Lower leg skin (tissue), 3 donors: Measurements from ENCODE around the gene NHLH1.

ENCODE experiments used
- POLR2A ChIP-seq, 2 donors: fragments of 450-650 bp; IDR thresholded peaks; one replicate each; pipeline ENCODE4 v1.6.1; 2016 to 2017; ENCODE audit warnings: antibody characterized with exemption in 2 of 2, mild to moderate bottlenecking in 1 of 2, moderate library complexity in 1 of 2
- TF ChIP-seq, protein P1 (sequence below), 3 donors: fragments of 450-650 bp; IDR thresholded peaks; one replicate each; pipeline ENCODE4 v1.5.1; 2016; ENCODE audit warnings: antibody characterized with exemption in 3 of 3, mild to moderate bottlenecking in 3 of 3, moderate library complexity in 2 of 3

DNA sequence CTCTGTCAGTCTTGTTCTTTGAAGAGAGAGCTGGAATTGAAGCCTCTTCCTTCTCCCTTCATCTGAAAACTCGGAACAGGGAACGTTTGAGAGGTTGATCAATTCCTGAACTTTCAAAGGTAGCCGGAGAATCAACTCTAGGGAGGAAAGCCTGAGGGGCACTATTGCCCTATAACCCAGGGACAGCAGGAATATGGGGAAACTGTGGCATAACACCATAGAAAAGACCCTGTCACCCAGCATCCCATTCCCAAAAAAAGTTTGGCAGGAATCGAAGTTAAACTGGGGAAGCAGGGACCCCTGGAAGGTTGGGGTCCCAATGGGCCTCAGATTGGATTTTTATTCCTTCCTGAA is 5.1 kb upstream of the NHLH1 start:
- TF ChIP-seq, protein P1, sequence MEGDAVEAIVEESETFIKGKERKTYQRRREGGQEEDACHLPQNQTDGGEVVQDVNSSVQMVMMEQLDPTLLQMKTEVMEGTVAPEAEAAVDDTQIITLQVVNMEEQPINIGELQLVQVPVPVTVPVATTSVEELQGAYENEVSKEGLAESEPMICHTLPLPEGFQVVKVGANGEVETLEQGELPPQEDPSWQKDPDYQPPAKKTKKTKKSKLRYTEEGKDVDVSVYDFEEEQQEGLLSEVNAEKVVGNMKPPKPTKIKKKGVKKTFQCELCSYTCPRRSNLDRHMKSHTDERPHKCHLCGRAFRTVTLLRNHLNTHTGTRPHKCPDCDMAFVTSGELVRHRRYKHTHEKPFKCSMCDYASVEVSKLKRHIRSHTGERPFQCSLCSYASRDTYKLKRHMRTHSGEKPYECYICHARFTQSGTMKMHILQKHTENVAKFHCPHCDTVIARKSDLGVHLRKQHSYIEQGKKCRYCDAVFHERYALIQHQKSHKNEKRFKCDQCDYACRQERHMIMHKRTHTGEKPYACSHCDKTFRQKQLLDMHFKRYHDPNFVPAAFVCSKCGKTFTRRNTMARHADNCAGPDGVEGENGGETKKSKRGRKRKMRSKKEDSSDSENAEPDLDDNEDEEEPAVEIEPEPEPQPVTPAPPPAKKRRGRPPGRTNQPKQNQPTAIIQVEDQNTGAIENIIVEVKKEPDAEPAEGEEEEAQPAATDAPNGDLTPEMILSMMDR (IDR thresholded peaks at IDR 0.05) = no peak
- no peak for TF ChIP-seq POLR2A (IDR thresholded peaks at IDR 0.05)
